NB4 (cell line): ENCODE data around the gene DPYSL4.

Experiments
- POLR2A ChIP-seq: IDR thresholded peaks from 2 replicates; pipeline ENCODE4 v1.6.1; 2011; ENCODE audit warnings: mild to moderate bottlenecking; ENCODE audit not compliant: insufficient read length; ENCODE audit errors: extremely low read depth
- TF ChIP-seq, protein P1 (sequence below): IDR thresholded peaks from one replicate; pipeline ENCODE4 v1.5.1; 2012; ENCODE audit warnings: low read depth, low read length

GRCh38 chr10:132243141-132243540 is 56.4 kb downstream of the DPYSL4 start:
- TF ChIP-seq, protein P1, sequence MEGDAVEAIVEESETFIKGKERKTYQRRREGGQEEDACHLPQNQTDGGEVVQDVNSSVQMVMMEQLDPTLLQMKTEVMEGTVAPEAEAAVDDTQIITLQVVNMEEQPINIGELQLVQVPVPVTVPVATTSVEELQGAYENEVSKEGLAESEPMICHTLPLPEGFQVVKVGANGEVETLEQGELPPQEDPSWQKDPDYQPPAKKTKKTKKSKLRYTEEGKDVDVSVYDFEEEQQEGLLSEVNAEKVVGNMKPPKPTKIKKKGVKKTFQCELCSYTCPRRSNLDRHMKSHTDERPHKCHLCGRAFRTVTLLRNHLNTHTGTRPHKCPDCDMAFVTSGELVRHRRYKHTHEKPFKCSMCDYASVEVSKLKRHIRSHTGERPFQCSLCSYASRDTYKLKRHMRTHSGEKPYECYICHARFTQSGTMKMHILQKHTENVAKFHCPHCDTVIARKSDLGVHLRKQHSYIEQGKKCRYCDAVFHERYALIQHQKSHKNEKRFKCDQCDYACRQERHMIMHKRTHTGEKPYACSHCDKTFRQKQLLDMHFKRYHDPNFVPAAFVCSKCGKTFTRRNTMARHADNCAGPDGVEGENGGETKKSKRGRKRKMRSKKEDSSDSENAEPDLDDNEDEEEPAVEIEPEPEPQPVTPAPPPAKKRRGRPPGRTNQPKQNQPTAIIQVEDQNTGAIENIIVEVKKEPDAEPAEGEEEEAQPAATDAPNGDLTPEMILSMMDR: no peak
- no peak for TF ChIP-seq POLR2A
